Activated naive CD4-positive, alpha-beta T cell treated with anti-CD3 and anti-CD28 coated beads, Interleukin-2, amount 50 U/mL, for 16 hours (primary cell): ENCODE results near the gene GLIPR1.
"Not testable (repeated sequence)": the region's sequence is repeated elsewhere in the genome, so short reads cannot be mapped to it uniquely, and the experiment has no call there.

Experiments used
- DNase-seq: peaks from one replicate; pipeline ENCODE4 v3.0.0-alpha.2; 2020

The GLIPR1 gene

DNA sequence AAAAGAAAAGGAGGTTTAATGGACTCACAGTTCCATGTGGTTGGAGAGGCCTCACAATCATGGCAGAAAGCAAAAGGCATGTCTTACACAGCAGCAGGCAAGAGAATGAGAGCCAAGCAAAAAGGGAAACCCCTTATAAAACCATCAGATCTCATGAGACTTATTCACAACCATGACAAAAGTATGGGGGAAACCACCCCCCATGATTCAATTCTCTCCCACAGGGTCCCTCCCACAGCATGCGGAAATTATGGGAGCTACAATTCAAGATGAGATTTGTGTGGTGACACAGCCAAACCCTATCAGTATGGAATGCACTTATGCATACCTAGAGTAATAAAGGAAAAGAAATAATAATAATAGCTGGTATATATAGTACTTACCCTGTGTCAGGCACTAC is 4.5 kb upstream of the GLIPR1 start:
- DNase-seq: peak; percentile 20

DNA sequence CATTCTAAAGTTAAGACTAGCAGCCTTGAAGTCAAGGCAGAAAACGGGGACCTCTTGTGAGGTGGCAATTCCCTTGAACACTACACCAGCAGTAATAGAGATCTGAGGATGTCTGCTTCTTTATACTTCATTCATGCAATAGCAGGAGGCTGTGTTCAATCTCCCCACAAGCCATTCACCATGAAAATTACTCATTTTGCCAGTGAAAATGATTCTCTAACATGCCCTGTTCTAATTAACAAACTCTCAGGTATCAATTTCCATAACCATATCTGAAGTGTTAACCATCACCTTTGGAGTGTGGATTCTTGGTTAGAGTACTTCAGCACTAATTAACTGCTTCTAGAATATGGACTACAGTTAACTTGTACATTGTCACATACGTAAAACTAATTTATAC is 3.4 kb upstream of the GLIPR1 start:
- no peak for DNase-seq

DNA sequence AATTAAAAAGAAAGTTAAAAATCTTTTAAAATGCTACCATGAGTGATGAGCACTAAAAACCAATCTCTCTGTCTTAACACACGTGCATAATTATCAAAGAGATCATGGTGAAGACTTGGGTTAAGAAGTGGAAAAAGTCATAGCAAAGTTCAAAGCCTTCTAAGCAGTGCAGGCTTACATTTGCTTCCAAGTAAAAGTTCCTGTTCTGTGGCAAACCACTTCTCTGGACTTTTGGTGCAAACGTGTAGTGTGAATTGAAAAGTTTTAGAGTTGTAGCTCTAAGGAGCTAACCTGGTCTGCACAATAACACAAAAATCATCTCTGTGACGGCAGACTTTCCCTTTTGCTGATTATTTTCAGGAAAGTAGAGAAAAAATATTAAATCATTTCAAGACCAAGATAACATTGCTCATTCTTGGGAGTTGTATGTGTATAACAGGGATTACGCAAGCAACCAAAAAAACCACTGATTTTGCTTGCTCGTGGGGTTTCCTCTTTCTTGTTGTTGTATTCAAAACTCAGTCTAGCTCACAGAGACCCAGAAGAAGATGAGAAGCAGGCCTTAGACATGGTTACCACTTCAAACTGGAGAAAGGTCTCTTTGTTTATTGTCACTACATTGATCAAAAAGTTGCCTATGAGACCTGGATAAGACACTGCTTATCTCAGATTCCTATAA is 2.3 kb upstream of the GLIPR1 start:
- DNase-seq: no peak

DNA sequence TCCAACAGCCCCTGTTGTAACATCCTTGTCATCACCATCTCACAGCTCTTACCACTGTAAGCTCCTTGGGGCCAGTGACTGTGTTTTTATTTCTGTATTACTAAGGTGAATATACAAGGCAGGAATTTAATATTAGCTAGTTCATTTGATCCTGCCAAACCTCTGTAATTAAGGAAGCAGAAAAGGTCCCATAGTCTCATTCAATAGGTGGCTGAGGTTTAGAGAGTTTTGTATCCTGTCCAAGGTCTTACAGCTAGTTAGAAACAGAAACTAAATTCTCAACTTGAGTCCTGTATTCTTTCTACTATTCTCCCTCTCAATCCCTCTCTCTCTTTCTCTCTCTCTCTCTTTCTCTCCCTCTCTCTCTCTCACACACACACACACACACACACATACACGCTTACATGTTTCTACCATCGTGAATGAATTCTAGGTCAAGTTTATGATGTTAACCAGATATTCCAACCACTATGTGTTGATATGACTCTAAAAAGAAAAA is 543 bp upstream of the GLIPR1 start:
- no peak for DNase-seq

DNA sequence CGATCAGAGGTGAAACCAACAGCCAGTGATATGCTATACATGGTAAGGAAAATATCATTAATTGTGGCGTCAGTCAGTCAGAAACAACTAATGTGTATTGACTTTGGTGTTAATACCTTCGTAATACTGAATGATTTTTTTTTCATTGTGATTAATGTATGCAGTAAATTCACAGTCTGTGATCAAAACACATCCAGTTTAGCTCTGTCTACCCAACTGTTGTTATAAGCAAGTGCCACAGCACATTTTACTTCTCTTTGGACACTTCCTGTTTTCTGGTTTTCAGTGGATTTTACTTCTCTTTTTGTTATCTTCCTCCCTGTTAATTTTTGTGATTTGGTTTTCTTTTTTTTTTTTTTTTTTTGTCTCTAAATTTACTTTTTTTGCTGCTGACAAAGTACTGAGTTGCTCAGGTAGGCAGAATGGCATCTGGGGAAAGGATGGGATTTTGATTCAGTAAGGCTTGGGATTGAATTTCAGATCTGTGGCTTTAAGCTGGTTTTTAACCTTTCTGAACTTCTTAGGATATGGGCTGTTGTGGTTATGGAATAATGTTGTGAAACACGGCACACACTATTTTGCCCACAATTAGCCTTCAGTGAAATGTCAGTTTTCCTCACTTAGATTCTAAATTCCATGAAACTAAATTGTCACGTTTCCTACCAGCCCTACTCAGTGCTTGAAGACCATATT is 604 bp downstream of the GLIPR1 start:
- no peak for DNase-seq

DNA sequence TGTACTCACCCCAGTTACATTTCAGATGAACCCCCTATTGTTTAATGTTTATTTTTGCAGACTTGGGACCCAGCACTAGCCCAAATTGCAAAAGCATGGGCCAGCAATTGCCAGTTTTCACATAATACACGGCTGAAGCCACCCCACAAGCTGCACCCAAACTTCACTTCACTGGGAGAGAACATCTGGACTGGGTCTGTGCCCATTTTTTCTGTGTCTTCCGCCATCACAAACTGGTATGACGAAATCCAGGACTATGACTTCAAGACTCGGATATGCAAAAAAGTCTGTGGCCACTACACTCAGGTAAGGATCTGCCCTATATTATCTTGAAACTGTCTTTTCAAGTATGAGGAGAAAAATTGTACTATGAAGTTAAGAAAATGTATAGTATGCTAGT is 1.2 kb downstream of the GLIPR1 start:
- no peak for DNase-seq

DNA sequence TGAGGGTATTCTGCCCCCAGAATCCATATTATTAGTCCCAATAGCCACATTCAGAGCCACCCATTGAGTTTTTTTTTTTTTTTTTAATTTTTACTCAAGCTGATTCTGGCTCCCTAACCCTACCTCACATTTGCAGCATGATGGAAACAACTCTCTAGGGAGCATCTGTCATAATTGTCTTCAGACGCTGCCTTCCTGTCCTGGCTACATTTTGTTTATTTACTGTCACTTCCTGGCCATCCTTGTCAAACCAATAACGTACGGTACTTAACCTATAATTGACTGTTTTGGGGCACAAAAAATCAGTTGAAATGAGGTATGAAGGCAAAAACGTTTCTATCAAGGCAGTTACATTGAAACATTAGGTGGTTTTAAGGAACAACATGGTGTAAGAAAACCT is 2.1 kb downstream of the GLIPR1 start:
- DNase-seq: no peak

DNA sequence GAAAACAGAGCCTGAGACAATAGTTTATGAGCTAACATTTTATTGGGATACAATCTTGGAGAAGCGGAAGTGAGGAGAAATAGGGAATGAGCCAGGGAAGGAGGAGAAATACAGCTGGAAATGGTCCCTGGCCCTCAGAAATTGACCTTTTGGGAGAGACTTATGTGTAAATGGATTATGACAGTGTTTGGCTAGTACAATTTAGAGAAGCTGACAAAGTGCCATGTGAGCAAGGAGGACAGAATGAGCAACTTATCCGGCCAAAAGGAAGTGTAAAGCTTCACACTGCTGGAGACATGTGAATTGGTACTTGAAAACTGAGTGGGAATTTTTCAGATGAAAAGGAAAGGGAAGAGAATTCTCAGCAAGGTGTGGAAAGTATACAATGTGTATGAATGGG is 2.9 kb downstream of the GLIPR1 start:
- no peak for DNase-seq

DNA sequence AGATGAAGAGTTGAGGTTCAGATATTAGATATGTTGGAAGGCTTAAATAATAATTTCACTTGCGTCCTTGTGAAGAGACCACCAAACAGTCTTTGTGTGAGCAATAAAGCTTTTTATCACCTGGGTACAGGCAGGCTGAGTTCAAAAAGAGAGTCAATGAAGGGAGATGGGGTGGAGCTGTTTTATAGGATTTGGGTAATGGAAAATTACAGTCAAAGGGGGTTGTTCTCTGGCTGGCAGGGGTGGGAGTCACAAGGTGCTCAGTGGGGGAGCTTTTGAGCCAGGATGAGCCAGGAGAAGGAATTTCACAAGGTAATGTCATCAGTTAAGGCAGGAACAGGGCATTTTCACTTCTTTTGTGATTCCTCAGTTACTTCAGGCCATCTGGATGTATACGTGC is 3.9 kb downstream of the GLIPR1 start:
- DNase-seq: not testable (repeated sequence)

DNA sequence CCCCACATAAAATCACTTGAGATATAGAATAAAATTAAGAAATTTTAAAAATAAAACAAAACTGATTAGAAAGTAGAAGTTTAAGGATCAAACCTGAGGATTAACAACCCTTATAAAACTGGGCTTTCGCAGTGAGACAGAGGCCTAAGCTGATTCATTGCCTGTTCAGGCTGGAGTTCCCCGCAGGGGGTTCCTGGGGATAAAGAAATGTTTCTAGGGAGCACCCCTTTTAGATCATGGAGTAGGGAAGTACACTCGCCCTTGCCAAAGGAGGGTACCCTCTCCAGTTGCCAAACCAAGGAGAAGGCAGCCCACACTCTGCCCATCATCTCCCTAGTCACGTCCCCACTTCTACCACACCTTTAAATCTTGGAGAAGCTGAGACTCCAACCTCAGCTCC is 6.8 kb downstream of the GLIPR1 start:
- DNase-seq: no peak

DNA sequence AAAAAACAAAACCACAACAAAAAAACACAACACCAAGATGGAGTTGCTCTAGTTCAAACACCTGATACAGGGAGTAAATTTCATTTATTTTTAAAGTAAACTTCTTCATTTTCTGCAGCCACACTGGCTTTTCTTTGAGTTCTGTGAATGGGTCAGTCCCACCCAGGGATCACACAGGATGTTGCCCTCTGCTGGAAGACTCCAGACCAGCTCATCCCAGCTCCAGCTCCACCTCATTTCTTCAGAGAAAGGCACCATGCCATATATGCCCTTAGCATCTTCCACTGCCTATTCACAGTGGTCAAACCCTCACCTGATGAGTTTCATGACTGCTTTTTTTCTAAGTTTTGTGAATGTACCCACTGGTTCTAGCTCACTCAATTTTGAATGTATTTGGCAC is 8.0 kb downstream of the GLIPR1 start:
- DNase-seq: no peak

DNA sequence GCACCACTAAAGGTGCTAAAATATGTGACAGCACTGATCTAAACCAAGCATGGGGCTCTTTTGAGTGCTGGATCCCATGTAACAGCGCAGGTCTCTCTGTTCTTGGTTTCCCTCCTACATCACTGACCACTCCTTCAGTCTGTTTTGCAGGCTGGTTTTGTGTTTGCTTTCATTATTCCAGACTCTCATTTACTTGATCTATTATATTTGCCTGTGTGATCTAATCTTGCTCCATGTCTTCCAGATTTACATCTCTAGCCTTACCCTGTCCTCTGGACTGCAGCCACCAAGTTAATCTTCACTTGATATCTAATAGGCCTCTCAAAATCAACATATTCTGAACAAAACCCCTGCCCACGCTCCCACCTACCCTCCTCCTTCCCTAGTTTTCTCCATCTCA is 8.6 kb downstream of the GLIPR1 start:
- DNase-seq: no peak

DNA sequence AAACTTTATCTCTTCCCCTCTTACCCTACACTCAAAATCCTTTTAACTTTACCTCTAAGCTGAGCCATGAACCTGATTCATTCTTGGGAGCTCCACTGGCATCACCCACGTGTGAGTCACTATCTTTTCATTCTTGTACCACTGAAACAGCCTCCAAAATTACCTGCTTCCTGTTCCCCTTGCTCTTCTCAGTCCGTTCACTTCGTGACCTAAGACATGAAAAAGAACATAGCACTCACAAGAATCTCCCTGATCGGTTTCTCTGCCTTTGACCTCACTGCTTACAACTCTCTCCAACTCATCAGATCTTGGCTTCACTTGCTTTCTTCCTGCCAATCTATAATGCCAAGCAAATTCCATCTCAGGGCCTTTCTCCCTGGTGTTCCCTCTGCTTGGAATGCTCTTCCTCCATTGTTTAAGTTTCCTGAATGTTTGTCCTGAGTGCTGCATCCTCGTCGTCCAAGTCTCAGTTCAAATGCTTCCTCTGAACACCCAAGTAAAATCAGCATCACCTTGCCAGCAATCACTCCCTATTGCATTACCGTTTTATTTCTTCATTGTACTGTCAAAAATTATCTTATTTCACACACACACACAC is 9.2 kb downstream of the GLIPR1 start:
- DNase-seq: peak; percentile 32

DNA sequence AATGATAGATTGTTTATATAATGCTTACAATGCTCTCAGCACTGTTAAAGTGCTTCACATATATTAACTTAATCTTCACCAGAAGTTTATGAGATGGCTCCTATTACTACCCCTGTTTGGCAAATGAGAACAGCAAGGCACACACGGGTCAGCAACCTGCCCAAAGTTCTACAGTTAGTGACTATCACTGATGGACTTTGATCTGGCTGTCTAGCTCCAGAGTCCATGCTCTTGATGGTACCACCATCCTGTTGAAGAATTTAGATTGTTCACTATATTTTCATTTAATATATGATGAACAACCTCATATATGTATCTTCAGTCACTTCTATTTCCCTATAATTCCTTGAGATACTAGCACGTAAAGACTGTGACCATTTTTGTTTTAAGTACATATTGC is 10.6 kb downstream of the GLIPR1 start:
- DNase-seq: no peak

DNA sequence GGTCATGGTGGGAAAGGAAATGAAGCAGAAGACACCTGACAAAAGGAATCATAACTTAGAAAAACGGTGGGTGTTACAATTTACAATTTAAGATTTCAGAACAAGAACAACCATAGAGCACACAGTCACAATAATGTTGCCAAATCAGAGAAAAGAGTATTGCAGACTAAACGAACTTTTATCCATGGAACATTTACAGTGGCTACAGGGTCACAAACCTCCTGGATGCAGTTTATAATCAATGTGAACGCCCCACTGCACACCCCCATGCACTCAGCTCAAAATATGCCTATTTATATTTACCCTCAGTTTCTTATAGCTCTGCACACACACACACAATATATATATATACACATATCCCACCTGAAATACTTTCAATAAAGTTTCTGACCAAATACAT is 22.9 kb downstream of the GLIPR1 start:
- DNase-seq: no peak

DNA sequence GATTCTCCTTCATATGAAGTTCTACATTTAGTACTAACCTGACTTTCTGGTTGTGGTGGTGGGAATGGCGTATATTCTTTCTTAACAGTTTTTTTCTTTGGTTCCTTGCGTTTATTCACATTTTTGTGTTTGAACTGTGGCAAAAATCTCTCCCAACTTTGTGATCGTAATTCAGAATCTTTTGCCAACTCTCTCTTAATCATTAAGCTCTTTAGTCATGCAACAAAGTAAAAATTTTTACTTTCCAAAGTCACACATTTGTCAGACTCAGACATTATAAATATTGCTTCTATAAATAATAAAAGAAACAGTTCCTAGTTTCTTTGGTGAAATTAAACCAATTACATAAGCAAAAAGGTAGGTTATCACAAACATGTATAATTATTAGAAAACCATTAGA is 23.3 kb downstream of the GLIPR1 start:
- no peak for DNase-seq

DNA sequence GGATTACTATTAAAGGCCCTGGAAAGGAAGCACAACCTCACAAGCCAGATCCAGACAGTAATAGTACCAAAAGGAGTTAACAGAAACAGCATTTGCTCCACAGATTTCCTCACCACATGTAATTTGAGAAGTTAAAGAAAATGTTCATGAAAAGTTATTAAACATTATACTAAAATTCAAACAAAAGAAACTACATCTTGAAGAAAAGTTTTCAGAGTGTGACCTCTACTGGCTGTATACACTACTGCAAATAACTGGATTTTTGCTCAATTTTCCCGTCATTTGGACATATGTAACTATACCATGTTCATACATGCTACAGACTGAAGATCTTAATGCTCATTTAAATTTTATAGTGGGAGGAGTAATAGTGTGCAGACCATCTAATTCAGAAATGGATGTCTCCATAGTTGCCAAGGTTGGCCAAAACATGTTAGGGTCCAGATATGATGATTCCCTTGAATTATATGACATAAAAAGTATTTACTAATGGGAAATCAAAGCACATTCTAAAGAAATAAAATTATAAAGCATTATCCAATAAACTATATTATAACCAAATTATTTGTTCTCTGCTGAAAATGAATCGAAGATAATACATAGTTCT is 25.3 kb downstream of the GLIPR1 start:
- DNase-seq: no peak

DNA sequence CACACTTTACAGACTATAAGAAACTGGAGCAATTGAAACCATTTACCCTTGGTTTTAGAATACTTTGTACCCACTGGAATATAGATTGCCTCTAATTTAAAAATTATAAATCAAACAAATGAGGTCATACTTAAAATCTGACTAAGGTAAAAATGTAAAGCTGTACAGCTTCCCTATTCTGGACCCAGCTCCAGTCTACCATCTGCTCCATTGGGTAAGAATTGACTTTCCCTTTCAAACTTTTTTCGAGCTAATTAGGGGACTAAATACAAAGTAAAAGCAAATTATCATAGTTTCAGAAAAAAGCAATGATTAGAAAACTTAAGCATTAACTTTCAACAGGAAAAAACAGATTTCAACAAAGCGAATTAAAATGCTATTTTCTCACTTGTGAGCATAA is 26.5 kb downstream of the GLIPR1 start:
- DNase-seq: no peak

DNA sequence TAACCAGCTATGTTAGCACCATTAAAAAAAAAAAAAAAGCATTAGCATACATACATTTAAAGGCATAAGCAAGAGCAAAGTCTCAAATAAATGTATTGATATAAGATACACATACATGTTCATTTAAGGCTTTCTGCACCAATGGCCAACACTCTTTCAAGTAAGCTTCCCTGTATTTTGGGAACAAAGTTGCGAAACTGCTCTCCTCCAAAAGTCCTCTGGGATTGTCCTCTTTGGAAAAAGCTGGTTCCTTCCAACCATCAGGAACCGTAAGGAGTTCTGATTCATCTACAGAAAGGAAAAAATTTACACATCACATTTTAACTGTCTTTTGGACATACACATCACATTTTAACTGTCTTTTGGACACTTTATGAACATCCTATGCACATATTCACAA is 27.6 kb downstream of the GLIPR1 start:
- DNase-seq: no peak

DNA sequence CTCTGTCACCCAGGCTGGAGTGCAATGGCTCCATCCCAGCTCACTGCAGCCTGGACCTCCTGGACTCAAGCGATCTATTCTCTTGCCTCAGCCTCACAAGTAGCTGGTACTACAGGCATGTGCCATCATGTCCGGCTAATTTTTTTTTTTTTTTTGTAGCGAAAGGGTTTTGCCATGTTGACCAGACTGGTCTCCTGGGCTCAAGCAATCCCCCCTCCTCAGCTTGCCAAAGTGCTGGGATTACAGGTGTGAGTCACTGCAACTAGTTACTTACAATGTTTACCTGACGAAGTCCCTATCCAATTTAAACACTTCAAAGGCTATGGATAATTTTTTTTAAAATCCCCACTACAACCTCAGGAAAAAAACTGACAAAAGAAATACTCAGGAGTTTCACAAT is 29.1 kb downstream of the GLIPR1 start:
- no peak for DNase-seq

DNA sequence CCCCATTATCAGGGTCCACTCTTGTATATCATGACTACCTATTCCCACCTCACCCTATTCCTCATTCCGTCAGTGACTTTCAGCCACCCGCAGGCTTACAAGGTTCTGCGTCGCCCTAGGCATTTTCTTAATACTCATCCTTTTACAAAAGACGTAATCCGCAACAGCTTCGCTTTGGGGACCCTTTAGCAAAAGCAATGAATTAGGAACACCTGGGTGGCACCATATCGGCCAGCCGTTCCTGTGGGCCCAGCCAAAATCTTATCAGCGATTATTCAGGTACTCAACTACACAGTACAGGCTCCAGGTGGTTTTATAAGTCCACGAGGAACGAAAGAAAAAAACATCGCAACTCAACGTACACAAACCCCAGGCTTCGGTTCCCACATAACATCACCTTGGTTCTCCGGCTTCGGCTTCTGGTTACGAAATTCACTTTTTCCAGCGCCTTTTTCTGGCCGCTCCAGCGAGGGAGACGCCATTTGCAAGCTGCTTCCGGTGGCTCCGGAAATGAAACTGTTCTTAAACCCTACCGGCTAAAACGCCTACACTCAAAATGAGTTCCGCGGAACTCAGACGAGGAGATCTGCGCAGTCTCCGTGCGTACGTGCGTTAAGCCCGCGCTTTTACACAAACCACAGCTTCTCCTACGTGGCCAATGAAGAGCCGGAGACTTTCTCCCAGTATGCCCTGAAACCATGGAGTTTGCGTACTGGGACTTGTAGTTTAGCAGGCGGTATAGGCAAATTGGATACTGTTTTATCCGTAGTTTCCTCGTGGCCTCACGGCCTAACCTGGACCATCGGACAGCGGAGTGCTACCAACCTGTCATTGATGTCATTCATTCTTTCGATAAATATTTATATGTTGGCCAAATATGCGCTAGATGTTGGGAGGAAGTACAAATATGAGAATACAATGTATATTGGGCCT is 30.8 kb downstream of the GLIPR1 start, which contains the start of gene KRR1:
KRR1 (minus strand) TSS at position 494 of the 933 bp plus-strand sequence; CDS start at position 482, 12 bp downstream.
- DNase-seq: peak; percentile 87

DNA sequence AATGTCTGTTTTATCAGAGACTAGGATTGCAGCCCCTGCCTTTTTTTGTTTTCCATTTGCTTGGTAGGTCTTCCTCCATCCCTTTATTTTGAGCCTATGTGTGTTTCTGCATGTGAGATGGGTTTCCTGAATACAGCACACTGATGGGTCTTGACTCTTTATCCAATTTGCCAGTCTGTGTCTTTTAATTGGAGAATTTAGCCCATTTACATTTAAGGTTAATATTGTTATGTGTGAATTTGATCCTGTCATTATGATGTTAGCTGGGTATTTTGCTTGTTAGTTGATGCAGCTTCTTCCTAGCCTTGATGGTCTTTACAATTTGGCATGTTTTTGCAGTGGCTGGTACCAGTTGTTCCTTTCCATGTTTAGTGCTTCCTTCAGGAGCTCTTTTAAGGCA is 40.7 kb downstream of the GLIPR1 start:
- DNase-seq: not testable (repeated sequence)

DNA sequence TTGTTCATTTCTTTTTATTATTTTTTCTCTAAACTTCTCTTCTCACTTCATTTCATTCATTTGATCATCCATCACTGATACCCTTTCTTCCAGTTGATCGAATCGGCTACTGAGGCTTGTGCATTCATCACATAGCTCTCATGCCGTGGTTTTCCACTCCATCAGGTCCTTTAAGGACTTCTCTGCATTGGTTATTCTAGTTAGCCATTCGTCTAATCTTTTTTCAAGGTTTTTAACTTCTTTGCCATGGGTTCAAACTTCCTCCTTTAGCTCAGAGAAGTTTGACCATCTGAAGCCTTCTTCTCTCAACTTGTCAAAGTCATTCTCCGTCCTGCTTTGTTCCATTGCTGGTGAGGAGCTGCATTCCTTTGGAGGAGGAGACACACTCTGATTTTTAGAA is 41.6 kb downstream of the GLIPR1 start:
- not testable (repeated sequence) for DNase-seq
